IMR-90 (cell line): ENCODE measurements around the gene LIN7C. TPM values are rescaled to one million over a fixed set of nuclear protein-coding genes. Genes with fewer than 3 reads are reported as not detected.
"Not testable (repeated sequence)": the region's sequence is repeated elsewhere in the genome, so short reads cannot be mapped to it uniquely, and the experiment has no call there.

Experiments used
- ATAC-seq: fragments of 200-7000 bp; cut with Tn5 transposase; 2 replicates; pipeline ENCODE4 v1.9.1; 2020; ENCODE audit warnings: low read depth, mild to moderate bottlenecking, moderate library complexity
- BruUV-seq: library from RNA; stranded (reverse); fragments of 400-500 nt; replicated peaks from 2 replicates; lab custom pipeline; 2021; lab: Mats Ljungman, UMichigan
- CTCF ChIA-PET: fragments of 300-600 bp; formaldehyde crosslinking; extraction: SDS; loops from one replicate; lab custom pipeline; 2021; ENCODE audit warnings: antibody characterized with exemption; lab: Yijun Ruan, JAX
- POLR2A ChIA-PET: fragments of 300-600 bp; sonication (Branson Sonifier 250); formaldehyde crosslinking; loops from one replicate; lab custom pipeline; 2022; ENCODE audit warnings: antibody characterized with exemption; ENCODE audit not compliant: unreplicated experiment; lab: Charles Lee
- DNase-seq: peaks from one replicate; pipeline ENCODE4 v3.0.0; 2013
- H2AFZ ChIP-seq: replicated peaks from 2 replicates; pipeline ENCODE3; 2013; ENCODE audit warnings: low read length, mild to moderate bottlenecking; ENCODE audit not compliant: poor library complexity
- H2AK5ac ChIP-seq: 2 replicates; pipeline ENCODE4 v1.6.1; 2013; ENCODE audit warnings: low read depth, low read length, inconsistent platforms
- H2AK9ac ChIP-seq: replicated peaks from 2 replicates; pipeline ENCODE3; 2013; ENCODE audit warnings: mild to moderate bottlenecking, low read depth, low read length, moderate library complexity; ENCODE audit not compliant: poor library complexity
- H2BK120ac ChIP-seq: 2 replicates; pipeline ENCODE4 v1.6.1; 2013; ENCODE audit warnings: low read depth, low read length, inconsistent platforms
- H2BK15ac ChIP-seq: 3 replicates; pipeline ENCODE4 v1.6.1; 2013; ENCODE audit warnings: low read depth, low read length, inconsistent platforms
- H2BK20ac ChIP-seq: 2 replicates; pipeline ENCODE4 v1.6.1; 2013; ENCODE audit warnings: low read depth, mild to moderate bottlenecking, inconsistent platforms, low read length, moderate library complexity
- H2BK5ac ChIP-seq: 2 replicates; pipeline ENCODE4 v1.6.1; 2013; ENCODE audit warnings: mild to moderate bottlenecking, low read depth, low read length, inconsistent platforms; ENCODE audit not compliant: poor library complexity, severe bottlenecking
- H3K14ac ChIP-seq: replicated peaks from 2 replicates; pipeline ENCODE4 v1.6.1; 2013; ENCODE audit warnings: low read depth, low read length, inconsistent platforms
- H3K18ac ChIP-seq: 2 replicates; pipeline ENCODE4 v1.6.1; 2013; ENCODE audit warnings: low read depth, low read length, control low read depth
- H3K23ac ChIP-seq: 2 replicates; pipeline ENCODE4 v1.6.1; 2013; ENCODE audit warnings: low read depth, low read length, inconsistent platforms
- H3K27ac ChIP-seq: 2 replicates; pipeline ENCODE4 v1.5.1; 2013; ENCODE audit warnings: mild to moderate bottlenecking, control low read depth, low read length; ENCODE audit not compliant: insufficient read depth
- H3K27me3 ChIP-seq: 2 replicates; pipeline ENCODE4 v1.6.1; 2013; ENCODE audit warnings: low read length; ENCODE audit not compliant: control insufficient read depth, insufficient read depth
- H3K36me3 ChIP-seq: 2 replicates; pipeline ENCODE4 v1.6.1; 2013; ENCODE audit warnings: low read length, mixed read lengths; ENCODE audit not compliant: control insufficient read depth, insufficient read depth
- H3K4ac ChIP-seq: 2 replicates; pipeline ENCODE4 v1.6.1; 2013; ENCODE audit warnings: low read depth, low read length, inconsistent platforms
- H3K4me1 ChIP-seq: 2 replicates; pipeline ENCODE4 v1.6.1; 2013; ENCODE audit warnings: low read length, mixed read lengths; ENCODE audit not compliant: control insufficient read depth, insufficient read depth
- H3K4me2 ChIP-seq: 2 replicates; pipeline ENCODE4 v1.6.1; 2013; ENCODE audit warnings: low read depth, mild to moderate bottlenecking, control low read depth, low read length, moderate library complexity
- H3K4me3 ChIP-seq: 2 replicates; pipeline ENCODE4 v1.5.1; 2013; ENCODE audit warnings: low read depth, mild to moderate bottlenecking, control low read depth, low read length, moderate library complexity; ENCODE audit not compliant: insufficient read depth
- H3K56ac ChIP-seq: 2 replicates; pipeline ENCODE4 v1.6.1; 2013; ENCODE audit warnings: low read length, inconsistent platforms; ENCODE audit not compliant: insufficient read depth; ENCODE audit errors: extremely low read depth
- H3K79me1 ChIP-seq, 2 experiments: 2 replicates each; pipeline ENCODE4 v1.6.1; 2013; ENCODE audit warnings: low read length in 2 of 2, inconsistent platforms in 1 of 2, low read depth in 1 of 2
- H3K9ac ChIP-seq: 2 replicates; pipeline ENCODE4 v1.6.1; 2013; ENCODE audit warnings: low read depth, low read length, control low read depth
- H3K9me1 ChIP-seq: 2 replicates; pipeline ENCODE4 v1.6.1; 2013; ENCODE audit warnings: low read length, inconsistent platforms; ENCODE audit not compliant: insufficient read depth
- H3K9me3 ChIP-seq: 2 replicates; pipeline ENCODE4 v1.6.1; 2013; ENCODE audit warnings: low read length; ENCODE audit not compliant: control insufficient read depth, insufficient read depth
- H4K20me1 ChIP-seq: 2 replicates; pipeline ENCODE4 v1.6.1; 2013; ENCODE audit warnings: low read length, inconsistent platforms; ENCODE audit not compliant: insufficient read depth
- H4K5ac ChIP-seq: 2 replicates; pipeline ENCODE4 v1.6.1; 2013; ENCODE audit warnings: mild to moderate bottlenecking, low read depth, low read length, control low read depth
- H4K8ac ChIP-seq, 2 experiments: 2 replicates each; pipeline ENCODE4 v1.6.1; 2013; ENCODE audit warnings: low read depth in 2 of 2, low read length in 2 of 2, control low read depth in 1 of 2, inconsistent platforms in 1 of 2
- H4K91ac ChIP-seq: 2 replicates; pipeline ENCODE4 v1.6.1; 2013; ENCODE audit warnings: low read depth, low read length, inconsistent platforms; ENCODE audit not compliant: insufficient read depth
- CHD1 ChIP-seq: IDR thresholded peaks from 2 replicates; pipeline ENCODE4 v1.6.1; 2012; ENCODE audit warnings: low read depth, low read length, improper control_type of control experiment
- CTCF ChIP-seq: conservative IDR thresholded peaks from 2 replicates; pipeline ENCODE4 v1.5.1; 2012; ENCODE audit warnings: mild to moderate bottlenecking, low read depth, low read length, improper control_type of control experiment
- ELK1 ChIP-seq: fragments of 150-350 bp; IDR thresholded peaks from 2 replicates; pipeline ENCODE4 v1.6.1; 2016; ENCODE audit warnings: low read depth, mild to moderate bottlenecking, low read length, moderate library complexity, borderline replicate concordance
- MAFK ChIP-seq: IDR thresholded peaks from 2 replicates; pipeline ENCODE4 v1.6.1; 2012; ENCODE audit warnings: low read depth, low read length, improper control_type of control experiment
- SMC3 ChIP-seq: fragments of 150-350 bp; IDR thresholded peaks from 2 replicates; pipeline ENCODE4 v1.6.1; 2016; ENCODE audit warnings: low read depth, mild to moderate bottlenecking, antibody characterized with exemption, low read length, moderate library complexity
- WGBS, 2 experiments: methylation state at CpG; one replicate each; pipeline versions ENCODE4 v1.1.5 to v1.1.7; 2013; ENCODE audit warnings: missing lambda C conversion rate in 2 of 2; ENCODE audit not compliant: insufficient read length in 1 of 2; ENCODE audit errors: extremely low coverage in 2 of 2; 5-methylcytosine and 5-hydroxymethylcytosine counted together
- dilution Hi-C: fragments of 300-500 bp; cut with HindIII; formaldehyde crosslinking; loops from one replicate; pipeline ENCODE4 v1.14.3; 2018; ENCODE audit warnings: low sequenced_read_pairs; ENCODE audit not compliant: unreplicated experiment
- in situ Hi-C: fragments of 300-500 bp; cut with MboI; formaldehyde crosslinking; loops from 3 replicates; pipeline ENCODE4 v1.14.3; 2019; ENCODE audit warnings: low sequenced_read_pairs, inconsistent platforms, mixed read lengths
- intact Hi-C: fragments of 100-400 bp; cut with micrococcal nuclease; formaldehyde crosslinking; loops from 2 replicates; pipeline ENCODE4 v1.10.0; 2022
- polyA plus RNA-seq, 3 experiments: library from polyadenylated mRNA; depleted of rRNA; stranded (reverse); fragments of >200 nt; gene quantifications; 2 replicates each; pipeline ENCODE4 v1.2.3, GENCODE V29; 2012; ENCODE audit warnings: low replicate concordance in 1 of 3
- total RNA-seq: library from RNA; depleted of rRNA; stranded (reverse); fragments of >200 nt; gene quantifications from 2 replicates; pipeline ENCODE4 v1.2.3, GENCODE V29; 2012

Gene LIN7C
- total and polyA plus RNA-seq, 2 of the 4 experiments (the other 2 are of a cell fraction), result 12.2 to 25.5 TPM

- no CpG with 5 or more reads among the region's 2 CpGs for WGBS, 2 experiments
- no peak overlapping the region for H3K23ac ChIP-seq
- no TSS peak for BruUV-seq
- dilution Hi-C loops (no loop called here), in situ Hi-C loops (loop anchor here (25.0 kb wide), 1 partner anchor 1819 kb away; no protein-coding TSS in a partner anchor), intact Hi-C loops (no loop called here)
- H2BK20ac ChIP-seq, result no peak overlapping the region
- H4K20me1 ChIP-seq, result no peaks in the 10 kb centered on the region
- H3K18ac ChIP-seq, result no peak overlapping the region
- no peak overlapping the region for H2AK5ac ChIP-seq
- H3K79me1 ChIP-seq, result no peaks in the 10 kb centered on the region; a peak in 1 of 4 replicates
- TF ChIP-seq MAFK (peak; percentile 57), CTCF (no peak), ELK1 (no peak), CHD1 (no peak), SMC3 (no peak)
- no peak overlapping the region for H4K91ac ChIP-seq
- H2BK15ac ChIP-seq, result no peak overlapping the region
- no peak overlapping the region for H3K9ac ChIP-seq
- H4K5ac ChIP-seq, result no peak overlapping the region
- no peak overlapping the region for H2BK5ac ChIP-seq
- H3K36me3 ChIP-seq, result no peaks in the 10 kb centered on the region
- H3K9me1 ChIP-seq, result no peaks in the 10 kb centered on the region; the same call in 1 of the 2 replicates
- no peak overlapping the region for H2BK120ac ChIP-seq
- no peak overlapping the region for H3K56ac ChIP-seq
- H3K27ac ChIP-seq, result no peak overlapping the region
- POLR2A ChIA-PET, result no interaction called here
- H3K4me3 ChIP-seq, result no peak overlapping the region
- CTCF ChIA-PET, result no interaction called here
- no peak overlapping the region for H2AFZ ChIP-seq
- H4K8ac ChIP-seq, result no peak overlapping the region
- ATAC-seq, result no peak
- DNase-seq, result no peak
- no peak overlapping the region for H3K4ac ChIP-seq
- H3K4me2 ChIP-seq, result no peak overlapping the region
- H2AK9ac ChIP-seq, result no peak overlapping the region
- H3K9me3 ChIP-seq, result 0 out of 2 replicates have a peak, but pooled peaks cover 3% of the 10 kb centered on the region
- no peaks in the 10 kb centered on the region for H3K27me3 ChIP-seq
- no peaks in the 10 kb centered on the region for H3K4me1 ChIP-seq
- no peak overlapping the region for H3K14ac ChIP-seq
Observed at GRCh38 chr11:27518518-27518917, 11.9 kb upstream of the LIN7C start.

- BruUV-seq, result not testable (repeated sequence)
Observed at GRCh38 chr11:27517490-27517889, 10.9 kb upstream of the LIN7C start.

More at GRCh38 chr11:27517490-27517889, 10.9 kb upstream of the LIN7C start:
- H3K23ac ChIP-seq, CTCF ChIA-PET, H4K8ac ChIP-seq, H4K20me1 ChIP-seq, H3K9ac ChIP-seq, H3K9me1 ChIP-seq, H3K36me3 ChIP-seq, H2BK15ac ChIP-seq, H3K14ac ChIP-seq, H3K27me3 ChIP-seq, H2BK5ac ChIP-seq, H4K91ac ChIP-seq, H3K4me2 ChIP-seq, H3K4ac ChIP-seq, H3K27ac ChIP-seq, DNase-seq, ATAC-seq, dilution Hi-C loops, H3K4me1 ChIP-seq, H2AFZ ChIP-seq, H3K9me3 ChIP-seq, H2AK5ac ChIP-seq, H2BK20ac ChIP-seq, H3K56ac ChIP-seq, H2BK120ac ChIP-seq, H3K4me3 ChIP-seq, POLR2A ChIA-PET, H4K5ac ChIP-seq, H2AK9ac ChIP-seq, H3K79me1 ChIP-seq, intact Hi-C loops, H3K18ac ChIP-seq: not testable (repeated sequence)
- WGBS, 2 experiments, result no CpG with 5 or more reads among the region's 1 CpG
- in situ Hi-C loops, result loop anchor here (25.0 kb wide), 1 partner anchor 1820 kb away; no protein-coding TSS in a partner anchor
